Measurements from ENCODE around the gene BUD31. TPM values are rescaled to one million over a fixed set of nuclear protein-coding genes. Genes with fewer than 3 reads are reported as not detected.

Gene BUD31
- total RNA-seq, 1 experiment from 2014 or later, result 154 TPM

GRCh38 chr7:99457650-99458493 is 49.1 kb downstream of the BUD31 start (continued):
- TF ChIP-seq REST (IDR thresholded peaks at IDR 0.05; ENCODE audit: low read depth), result no peak
- TF ChIP-seq ZFX (IDR thresholded peaks at IDR 0.05), result no peak
- TF ChIP-seq EZH2phosphoT487 (IDR thresholded peaks at IDR 0.05; ENCODE audit: borderline replicate concordance), result no peak

- CTCF ChIA-PET, result interaction anchor here (0.6 to 1.0 kb wide), 2 partner anchors 12 kb away, joined by 3 to 5 read pairs; no protein-coding TSS in a partner anchor
- H3K9me2 ChIP-seq (ENCODE audit: insufficient read depth), result no peaks in the 10 kb centered on the region
- no peak overlapping the region for H3K27ac ChIP-seq (ENCODE audit: low read depth, low read length)
- no peak overlapping the region for H3K4me3 ChIP-seq (replicated peaks in 1 of 2; ENCODE audit: low read depth in 1 of 2, low read length in 2 of 2)
- peaks cover 11% of the 10 kb centered on the region; the same call in 1 of the 2 replicates for H4K20me1 ChIP-seq (ENCODE audit: insufficient read depth)
- TSS peak; percentile 6 for BruUV-seq (replicated peaks)
- no peak overlapping the region for H3K4me2 ChIP-seq (ENCODE audit: low read length)
- no peak overlapping the region for H2AFZ ChIP-seq (ENCODE audit: low read depth, low read length, poor library complexity, severe bottlenecking)
- H3K9ac ChIP-seq (ENCODE audit: low read length), result no peak overlapping the region
- TF ChIP-seq TCF7L2 (IDR thresholded peaks at IDR 0.05; ENCODE audit: borderline replicate concordance, extremely low read depth, insufficient read depth, insufficient read length) (no peak), CTCF (IDR thresholded peaks at IDR 0.05 in 2 of 3, conservative IDR thresholded peaks at IDR 0.05 in 1 of 3; ENCODE audit: borderline replicate concordance in 1 of 3, insufficient read depth in 1 of 3, low read depth in 2 of 3, low read length in 2 of 3) (peak in 2 of 3 experiments; percentile 57 to 63; a peak in 5 of 6 replicates)
- peaks cover 31 to 69% of the 10 kb centered on the region in 2 experiments; a peak in 3 of 4 replicates for H3K36me3 ChIP-seq (ENCODE audit: control insufficient read depth in 1 of 2, insufficient read depth in 2 of 2, low read length in 2 of 2)
- no peaks in the 10 kb centered on the region for H3K9me3 ChIP-seq (ENCODE audit: control insufficient read depth in 1 of 2, insufficient read depth in 1 of 2, low read depth in 1 of 2, low read length in 2 of 2)
- RAD21 ChIA-PET (ENCODE audit: low non-redundant PET in 1 of 2, low total read pairs in 2 of 2, uncharacterized antibody in 2 of 2, unreplicated experiment in 2 of 2), result no interaction called here
- H3K4me1 ChIP-seq (ENCODE audit: control insufficient read depth in 1 of 2, insufficient read depth in 2 of 2, low read length in 2 of 2), result no peaks in the 10 kb centered on the region
- DNase-seq (ENCODE audit: low read depth, low spot score) (no peak), ATAC-seq (peak; percentile 76)
- intact Hi-C loops (cut with micrococcal nuclease), result no loop called here
- no peaks in the 10 kb centered on the region for H3K27me3 ChIP-seq (ENCODE audit: insufficient read depth, low read length)
- POLR2A ChIA-PET, result no interaction called here
- H3K79me2 ChIP-seq (ENCODE audit: insufficient read depth, low read length), result peaks cover 81% of the 10 kb centered on the region
These were observed 50.3 kb downstream of the BUD31 start for GRCh38 chr7:99459087-99459486.

Measured in HCT116 (cell line).